Lower lobe of right lung (tissue), 2 donors: ENCODE data around the gene FCRL2. TPM values are rescaled to one million over a fixed set of nuclear protein-coding genes. Genes with fewer than 3 reads are reported as not detected.

Experiments
- ATAC-seq, 2 donors: fragments of 200-7000 bp; cut with Tn5 transposase; one replicate each; pipeline ENCODE4 v1.9.1; 2020 to 2022; ENCODE audit warnings: mild to moderate bottlenecking in 2 of 2, moderate library complexity in 2 of 2
- DNase-seq: peaks from one replicate; pipeline ENCODE4 v3.0.0-alpha.2; 2020
- H3K27ac ChIP-seq: fragments of 200-600 bp; one replicate; pipeline ENCODE4 v1.8.0; 2022
- H3K27me3 ChIP-seq: fragments of 200-600 bp; one replicate; pipeline ENCODE4 v1.8.0; 2022; ENCODE audit warnings: low read depth
- H3K36me3 ChIP-seq: fragments of 200-600 bp; one replicate; pipeline ENCODE4 v1.8.0; 2022; ENCODE audit warnings: mild to moderate bottlenecking
- H3K4me1 ChIP-seq: fragments of 200-600 bp; one replicate; pipeline ENCODE4 v1.8.0; 2022
- H3K4me3 ChIP-seq: fragments of 200-600 bp; one replicate; pipeline ENCODE4 v1.8.0; 2022; ENCODE audit warnings: mild to moderate bottlenecking
- H3K9me3 ChIP-seq: fragments of 200-600 bp; one replicate; pipeline ENCODE4 v1.8.0; 2022
- CTCF ChIP-seq: fragments of 200-600 bp; IDR thresholded peaks from one replicate; pipeline ENCODE4 v1.8.0; 2022; ENCODE audit warnings: antibody characterized with exemption, mild to moderate bottlenecking
- intact Hi-C: fragments of 100-400 bp; cut with DNase I; formaldehyde crosslinking; loops from one replicate; pipeline ENCODE4 v1.11.0; 2022
- total RNA-seq: library from RNA; stranded (reverse); fragmentation: NEBNext Ultra II Directional; extraction: Animal tissue kit (Norgen Biotek cat#: 25700); gene quantifications from one replicate; pipeline ENCODE4 v1.2.1, GENCODE V29; 2021
- donor health status: DM: no; HTN: yes; CAD: no; lungs with severe emphysema.

Gene FCRL2
- total RNA-seq, 1 donor from 2014 or later, result 1.3 TPM

DNA sequence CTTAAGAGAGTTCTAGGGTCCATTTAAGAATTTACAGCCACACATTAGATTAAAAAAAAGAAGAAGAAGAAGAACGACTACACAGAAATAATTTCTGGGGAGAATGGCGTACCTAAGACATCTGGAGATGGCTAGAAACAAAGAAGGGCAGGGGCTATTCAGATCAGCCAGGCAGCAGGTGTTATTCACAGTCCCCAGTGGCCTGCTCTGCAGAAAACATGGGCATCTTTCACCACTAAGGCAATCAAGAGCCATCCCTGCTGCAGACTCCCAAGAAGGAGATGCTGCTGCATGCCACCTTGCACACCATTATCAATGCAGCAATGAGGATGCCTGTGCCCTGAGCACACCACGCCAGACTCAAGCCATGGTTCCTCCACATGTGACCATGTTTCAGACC, 7.9 kb upstream of the FCRL2 start:
- Histone ChIP-seq H3K27ac (no peak overlapping the region), H3K36me3 (no peaks in the 10 kb centered on the region), H3K4me1 (no peaks in the 10 kb centered on the region), H3K27me3 (peaks cover 4% of the 10 kb centered on the region), H3K4me3 (no peak overlapping the region), H3K9me3 (no peaks in the 10 kb centered on the region)
- no peak for DNase-seq
- ATAC-seq, result no peak
- intact Hi-C loops, result no loop called here
- TF ChIP-seq CTCF, result no peak

GRCh38 chr1:157782931-157783330, 6.0 kb upstream of the FCRL2 start:
- Histone ChIP-seq H3K27ac (no peak overlapping the region), H3K4me3 (no peak overlapping the region), H3K4me1 (no peaks in the 10 kb centered on the region), H3K36me3 (no peaks in the 10 kb centered on the region), H3K9me3 (no peaks in the 10 kb centered on the region), H3K27me3 (peaks cover 4% of the 10 kb centered on the region)
- intact Hi-C loops, result no loop called here
- no peak for TF ChIP-seq CTCF
- DNase-seq, result no peak
- ATAC-seq, result no peak

DNA sequence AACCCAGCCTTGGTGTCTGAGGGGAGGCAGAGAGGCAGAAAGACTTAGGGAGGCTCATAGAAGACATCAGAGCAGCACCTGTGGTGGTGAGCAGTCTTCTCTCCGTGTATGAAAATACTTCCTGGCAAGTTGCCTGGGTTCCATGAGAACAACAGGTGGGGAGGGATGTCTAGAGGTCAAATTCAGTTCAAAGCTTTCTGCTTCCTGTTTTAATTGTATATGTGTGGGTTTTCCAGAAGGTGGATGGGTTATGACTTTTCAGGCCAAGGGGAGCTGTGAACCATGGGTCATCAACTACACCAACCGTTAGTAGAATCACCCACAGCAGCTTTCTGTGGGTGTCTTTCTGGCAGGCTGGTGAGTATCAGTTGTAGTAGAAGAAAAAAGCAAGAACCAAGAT, 4.1 kb upstream of the FCRL2 start:
- ATAC-seq, result no peak
- H3K4me1 ChIP-seq, result no peaks in the 10 kb centered on the region
- H3K27ac ChIP-seq, result no peak overlapping the region
- no peak for TF ChIP-seq CTCF
- no peaks in the 10 kb centered on the region for H3K36me3 ChIP-seq
- peaks cover 4% of the 10 kb centered on the region for H3K27me3 ChIP-seq
- intact Hi-C loops, result no loop called here
- DNase-seq, result no peak
- H3K4me3 ChIP-seq, result no peak overlapping the region
- H3K9me3 ChIP-seq, result no peaks in the 10 kb centered on the region

DNA sequence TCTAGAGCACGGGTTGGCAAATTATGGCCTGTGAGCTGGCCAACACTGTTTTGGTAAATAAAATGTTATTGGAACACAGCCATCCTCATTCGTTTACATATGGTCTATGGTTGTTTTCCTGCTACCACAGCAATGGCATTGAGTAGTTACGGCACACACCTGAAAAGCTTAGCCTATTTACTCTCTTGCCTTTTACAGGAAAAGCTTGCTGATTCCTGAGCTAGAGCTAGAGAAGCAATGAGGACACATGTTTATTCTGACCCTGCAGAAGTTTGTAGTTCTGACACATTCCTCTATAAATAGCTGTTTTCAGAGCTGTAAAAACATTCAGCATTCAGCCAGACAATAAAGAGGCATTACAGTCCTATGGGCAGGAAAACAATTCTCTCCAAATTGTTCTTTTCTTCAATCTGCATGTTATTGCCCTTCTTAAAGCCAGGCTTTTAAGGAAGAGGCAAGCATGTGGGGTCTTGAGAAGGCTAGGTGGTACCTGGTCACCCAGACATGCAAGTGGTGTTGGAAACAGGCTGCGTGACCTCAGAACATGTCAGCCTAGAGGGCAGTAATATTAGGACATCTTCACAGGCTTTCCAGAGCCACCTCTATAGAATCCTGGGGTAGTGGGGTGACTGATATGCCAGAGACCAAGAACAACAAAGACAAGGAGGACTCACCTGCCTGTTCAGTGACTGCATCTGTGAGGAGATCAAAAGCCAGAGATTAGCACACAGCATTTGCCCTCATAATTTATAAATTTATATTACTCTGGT, 1.6 kb downstream of the FCRL2 start:
- DNase-seq, result no peak
- no peak for TF ChIP-seq CTCF

GRCh38 chr1:157774412-157774811, 2.5 kb downstream of the FCRL2 start:
- Histone ChIP-seq H3K4me1 (no peaks in the 10 kb centered on the region), H3K36me3 (no peaks in the 10 kb centered on the region), H3K27me3 (peaks cover 4% of the 10 kb centered on the region), H3K9me3 (no peaks in the 10 kb centered on the region), H3K4me3 (no peak overlapping the region), H3K27ac (no peak overlapping the region)
- DNase-seq (no peak), ATAC-seq (no peak)
- intact Hi-C loops, result no loop called here
- TF ChIP-seq CTCF, result no peak

More for the DNA sequence above, 1.6 kb downstream of the FCRL2 start:
- Histone ChIP-seq H3K4me1 (no peaks in the 10 kb centered on the region), H3K36me3 (no peaks in the 10 kb centered on the region), H3K27ac (no peak overlapping the region), H3K4me3 (no peak overlapping the region), H3K9me3 (no peaks in the 10 kb centered on the region), H3K27me3 (peaks cover 3% of the 10 kb centered on the region)
- no peak for ATAC-seq
- intact Hi-C loops, result no loop called here
